SU-DHL-6 (cell line): Measurements from ENCODE around the gene ANKRD49.

Experiments
- EZH2phosphoT487 ChIP-seq: fragments of 200-600 bp; sonication (generic), shearing (Covaris generic); conservative IDR thresholded peaks from 2 replicates; pipeline ENCODE4 v1.6.1; 2018; ENCODE audit warnings: mild to moderate bottlenecking, antibody characterized with exemption, low read length, moderate library complexity, mixed read lengths
- TF ChIP-seq, protein P1 (sequence below): fragments of 200-600 bp; sonication (generic); IDR thresholded peaks from one replicate; pipeline ENCODE4 v1.5.1; 2017; ENCODE audit warnings: antibody characterized with exemption, mild to moderate bottlenecking, low read length, moderate library complexity; ENCODE audit not compliant: insufficient read depth, poor library complexity, severe bottlenecking

DNA sequence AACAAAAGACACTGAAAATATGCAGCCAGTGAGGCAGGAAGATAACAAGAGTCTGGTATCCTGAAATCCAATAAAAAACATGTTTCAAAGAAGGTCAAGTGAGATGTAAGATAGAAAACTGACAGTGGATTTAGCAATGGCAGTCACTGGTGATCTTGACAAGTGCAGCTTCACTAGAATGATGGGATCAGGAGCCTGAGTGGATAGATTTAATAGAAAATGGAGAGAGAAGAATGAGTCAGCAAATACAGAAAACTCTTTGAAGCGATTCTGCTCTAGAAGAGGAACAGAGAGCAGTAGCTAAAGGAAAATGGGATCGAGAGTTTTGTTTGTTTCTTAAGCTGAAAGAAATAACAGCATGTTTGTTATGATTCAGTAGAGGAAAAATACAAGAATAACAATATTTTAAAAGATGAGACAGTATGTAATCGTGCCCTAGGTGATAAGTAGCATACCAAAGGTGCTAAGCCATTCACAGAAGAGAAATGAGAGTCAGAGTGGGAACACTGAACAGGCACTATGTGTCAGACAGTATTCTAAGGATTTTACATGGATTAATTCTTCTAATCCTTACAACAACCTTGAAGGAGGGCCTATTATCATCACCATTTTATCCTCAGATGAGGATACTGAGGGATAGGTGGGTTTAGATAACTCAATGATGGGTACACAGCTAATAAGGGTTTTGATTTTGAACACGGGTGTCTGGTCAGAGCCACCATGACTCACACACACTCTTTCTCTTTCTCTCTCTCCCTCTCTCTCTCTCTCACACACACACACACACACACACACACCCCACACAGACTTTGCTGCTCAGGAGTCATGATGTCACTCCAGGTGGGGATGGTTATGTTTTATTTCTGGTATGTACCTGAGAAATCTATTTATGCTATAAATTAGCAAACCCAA, 36.4 kb upstream of the ANKRD49 start:
- TF ChIP-seq, protein P1, sequence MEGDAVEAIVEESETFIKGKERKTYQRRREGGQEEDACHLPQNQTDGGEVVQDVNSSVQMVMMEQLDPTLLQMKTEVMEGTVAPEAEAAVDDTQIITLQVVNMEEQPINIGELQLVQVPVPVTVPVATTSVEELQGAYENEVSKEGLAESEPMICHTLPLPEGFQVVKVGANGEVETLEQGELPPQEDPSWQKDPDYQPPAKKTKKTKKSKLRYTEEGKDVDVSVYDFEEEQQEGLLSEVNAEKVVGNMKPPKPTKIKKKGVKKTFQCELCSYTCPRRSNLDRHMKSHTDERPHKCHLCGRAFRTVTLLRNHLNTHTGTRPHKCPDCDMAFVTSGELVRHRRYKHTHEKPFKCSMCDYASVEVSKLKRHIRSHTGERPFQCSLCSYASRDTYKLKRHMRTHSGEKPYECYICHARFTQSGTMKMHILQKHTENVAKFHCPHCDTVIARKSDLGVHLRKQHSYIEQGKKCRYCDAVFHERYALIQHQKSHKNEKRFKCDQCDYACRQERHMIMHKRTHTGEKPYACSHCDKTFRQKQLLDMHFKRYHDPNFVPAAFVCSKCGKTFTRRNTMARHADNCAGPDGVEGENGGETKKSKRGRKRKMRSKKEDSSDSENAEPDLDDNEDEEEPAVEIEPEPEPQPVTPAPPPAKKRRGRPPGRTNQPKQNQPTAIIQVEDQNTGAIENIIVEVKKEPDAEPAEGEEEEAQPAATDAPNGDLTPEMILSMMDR = no peak
- no peak for TF ChIP-seq EZH2phosphoT487
